AG04450 (cell line): ENCODE measurements around the gene SEMA3C. TPM values are rescaled to one million over a fixed set of nuclear protein-coding genes. Genes with fewer than 3 reads are reported as not detected.

ENCODE experiments used
- CTCF ChIA-PET: fragments of 300-600, 350-600 bp; formaldehyde crosslinking; extraction: SDS; loops from one replicate; lab custom pipeline; 2022; ENCODE audit warnings: antibody characterized with exemption, inconsistent platforms; lab: Charles Lee
- POLR2A ChIA-PET: fragments of 350-600 bp; formaldehyde crosslinking; extraction: SDS; loops from one replicate; lab custom pipeline; 2021; ENCODE audit warnings: antibody characterized with exemption, inconsistent platforms; lab: Yijun Ruan, JAX
- DNase-seq: peaks from one replicate; pipeline ENCODE4 v3.0.0-alpha.2; 2011; ENCODE audit warnings: low read depth, low spot score
- H3K27ac ChIP-seq: one replicate; pipeline ENCODE4 v1.5.1; 2012; ENCODE audit warnings: low read depth, low read length, control low read depth
- H3K27me3 ChIP-seq: one replicate; pipeline ENCODE4 v1.6.0; 2012; ENCODE audit warnings: low read length; ENCODE audit not compliant: control insufficient read depth, insufficient read depth
- H3K4me3 ChIP-seq: 2 replicates; pipeline ENCODE4 v1.5.1; 2011; ENCODE audit warnings: mild to moderate bottlenecking, low read depth, low read length, control low read depth
- H3K9me3 ChIP-seq: 2 replicates; pipeline ENCODE4 v1.5.1; 2012; ENCODE audit warnings: low read length; ENCODE audit not compliant: control insufficient read depth, insufficient read depth
- CTCF ChIP-seq: IDR thresholded peaks from 2 replicates; pipeline ENCODE4 v1.5.1; 2011; ENCODE audit warnings: low read depth, low read length, control low read depth, inconsistent platforms
- polyA plus RNA-seq: library from polyadenylated mRNA; depleted of rRNA; stranded (reverse); fragments of >200 nt; gene quantifications from 2 replicates; pipeline ENCODE4 v1.2.3, GENCODE V29; 2011

Gene SEMA3C
- polyA plus RNA-seq, 1 experiment, result 39.9 TPM

GRCh38 chr7:80859272-80859970 lies 59.4 kb downstream of the SEMA3C start:
- no peaks in the 10 kb centered on the region for H3K27me3 ChIP-seq
- H3K27ac ChIP-seq, result no peak overlapping the region
- ChIA-PET CTCF (no interaction called here), POLR2A (interaction anchor here (1.1 kb wide), 1 partner anchor 60 kb away, joined by 3 read pairs; the partner anchor contains the start of gene SEMA3C)
- no peak for TF ChIP-seq CTCF
- no peak for DNase-seq
- H3K4me3 ChIP-seq, result no peak overlapping the region
- H3K9me3 ChIP-seq, result no peaks in the 10 kb centered on the region

DNA sequence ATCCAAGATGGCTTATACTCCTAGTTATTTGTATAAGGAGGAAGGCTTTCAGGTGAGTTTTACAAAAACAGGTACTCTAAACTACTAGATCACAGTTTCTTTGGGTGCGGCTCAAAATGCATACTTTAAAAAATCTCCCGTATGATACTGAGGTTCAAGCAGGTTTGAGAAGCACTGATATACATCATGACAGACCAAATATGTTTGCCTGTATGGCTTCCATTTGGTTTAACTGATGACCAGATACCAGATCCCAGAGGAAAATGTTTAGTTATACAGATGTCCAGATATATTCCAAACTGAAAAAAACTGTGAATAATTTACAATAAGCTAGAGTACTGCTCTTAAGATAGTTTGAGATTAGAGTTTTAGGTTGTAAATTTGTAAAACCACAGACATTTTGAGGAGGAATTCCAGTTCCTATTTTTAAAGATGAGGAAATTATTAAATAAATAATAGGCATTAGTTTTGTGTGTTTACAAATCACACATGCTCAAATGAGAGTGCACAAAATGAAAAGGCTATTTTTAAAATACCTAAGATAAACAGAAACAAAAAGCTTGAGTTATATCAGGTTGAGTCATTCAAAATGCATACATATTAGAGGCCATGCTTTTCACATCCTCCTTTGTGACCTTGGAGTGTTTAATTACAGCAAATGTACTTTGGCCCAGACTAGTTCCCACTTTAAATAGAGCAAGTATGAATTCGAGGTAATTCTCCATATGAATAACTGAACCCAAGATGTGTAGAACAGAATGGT lies 60.5 kb downstream of the SEMA3C start:
- no peak overlapping the region for H3K27ac ChIP-seq
- no peaks in the 10 kb centered on the region for H3K9me3 ChIP-seq
- ChIA-PET CTCF (no interaction called here), POLR2A (no interaction called here)
- H3K4me3 ChIP-seq, result no peak overlapping the region
- peak; percentile 29 for DNase-seq
- TF ChIP-seq CTCF, result no peak
- H3K27me3 ChIP-seq, result no peaks in the 10 kb centered on the region

- no peak for DNase-seq
- TF ChIP-seq CTCF, result no peak
- Histone ChIP-seq H3K4me3 (no peak overlapping the region), H3K27me3 (no peaks in the 10 kb centered on the region), H3K9me3 (no peaks in the 10 kb centered on the region), H3K27ac (no peak overlapping the region)
- ChIA-PET POLR2A (no interaction called here), CTCF (no interaction called here)
Measured at GRCh38 chr7:80856769-80857168, 62.1 kb downstream of the SEMA3C start.

DNA sequence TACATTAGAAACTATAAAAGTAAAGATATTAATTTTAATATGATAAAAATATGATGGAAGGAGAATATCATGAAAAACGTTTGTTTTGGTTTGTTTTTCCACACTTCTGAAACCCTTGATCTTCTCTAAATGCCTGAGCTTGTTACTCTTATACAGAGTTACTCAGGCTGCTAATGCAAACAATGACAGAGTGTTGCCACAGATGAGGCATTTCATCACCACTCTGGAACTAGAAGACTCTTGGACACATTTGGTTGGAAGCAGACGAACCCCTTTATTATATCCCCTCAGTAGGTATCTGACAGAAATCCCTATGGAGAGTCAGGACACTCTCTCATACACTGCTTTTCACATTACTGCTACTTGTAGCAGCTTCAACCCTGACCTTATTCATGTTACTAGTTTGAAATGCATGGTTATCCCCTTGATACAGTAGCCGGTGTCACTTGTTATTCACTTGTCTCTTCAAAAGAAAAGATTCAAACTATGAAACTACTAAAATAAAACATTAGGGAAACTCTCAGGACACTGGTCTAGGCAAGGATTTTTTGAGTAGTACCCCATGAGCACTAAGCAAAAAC lies 66.9 kb downstream of the SEMA3C start:
- TF ChIP-seq CTCF, result no peak
- no peak overlapping the region for H3K27ac ChIP-seq
- H3K4me3 ChIP-seq, result no peak overlapping the region
- H3K9me3 ChIP-seq, result no peaks in the 10 kb centered on the region
- ChIA-PET POLR2A (no interaction called here), CTCF (no interaction called here)
- peak; percentile 44 for DNase-seq
- no peaks in the 10 kb centered on the region for H3K27me3 ChIP-seq

DNA sequence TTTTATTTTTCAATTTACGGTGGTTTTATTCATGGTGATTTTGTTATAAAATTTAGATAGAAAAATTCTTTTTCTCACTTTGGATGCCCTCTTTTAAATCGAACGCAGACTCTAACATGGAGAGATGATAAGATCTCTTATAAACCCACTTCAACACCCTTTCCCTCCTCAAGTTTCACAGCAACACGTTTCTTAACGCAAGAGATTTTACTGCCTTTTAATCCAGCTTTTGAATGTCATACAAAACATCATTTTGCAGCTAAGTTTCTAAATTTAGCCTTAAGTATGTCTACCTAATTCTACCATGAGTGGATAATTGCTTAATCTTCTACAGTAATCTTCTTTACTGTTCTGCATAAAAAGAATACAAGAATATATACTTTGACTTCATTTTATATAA lies 70.0 kb downstream of the SEMA3C start:
- no peak overlapping the region for H3K27ac ChIP-seq
- no peak for DNase-seq
- no peak for TF ChIP-seq CTCF
- no peak overlapping the region for H3K4me3 ChIP-seq
- CTCF ChIA-PET, result no interaction called here
- POLR2A ChIA-PET, result no interaction called here
- H3K27me3 ChIP-seq, result no peaks in the 10 kb centered on the region
- H3K9me3 ChIP-seq, result no peaks in the 10 kb centered on the region
